Fibroblast of the aortic adventitia (primary cell): ENCODE data around the gene ARTN. TPM values are rescaled to one million over a fixed set of nuclear protein-coding genes. Genes with fewer than 3 reads are reported as not detected.

Experiments
- DNase-seq: peaks from one replicate; pipeline ENCODE4 v3.0.0-alpha.2; 2010; ENCODE audit warnings: low read depth
- H3K4me3 ChIP-seq: 2 replicates; pipeline ENCODE4 v1.5.1; 2011; ENCODE audit warnings: low read depth, mild to moderate bottlenecking, control low read depth, low read length, moderate library complexity
- total RNA-seq: library from RNA; depleted of rRNA; stranded (reverse); fragments of >200 nt; gene quantifications from 2 replicates; pipeline ENCODE4 v1.2.3, GENCODE V29; 2012; ENCODE audit warnings: low replicate concordance
- TF ChIP-seq, protein P1 (sequence below): IDR thresholded peaks from 2 replicates; pipeline ENCODE4 v1.5.1; 2011; ENCODE audit warnings: mild to moderate bottlenecking, low read length, control low read depth, inconsistent platforms; ENCODE audit not compliant: insufficient read depth

The ARTN gene
- total RNA-seq, 1 donor, result not detected

DNA sequence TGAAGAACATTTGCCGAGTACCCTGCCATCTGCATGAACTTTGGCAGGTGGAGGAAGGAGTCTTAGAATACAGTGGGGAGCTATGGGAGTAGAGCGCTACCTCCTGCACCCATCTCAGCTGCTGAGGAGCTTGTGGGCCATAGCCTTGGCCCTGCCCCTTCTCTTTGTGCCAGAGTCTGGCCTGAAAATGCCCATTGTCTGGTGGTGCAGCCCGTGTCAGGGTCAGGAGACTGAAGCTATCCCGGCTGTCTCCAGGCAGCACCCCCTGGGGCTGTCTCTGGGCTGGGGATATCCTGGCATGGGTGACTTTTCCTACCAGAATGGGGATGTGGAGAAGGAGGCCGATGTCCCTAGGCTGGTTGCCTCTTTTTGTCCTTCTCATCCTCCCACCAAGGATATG is 20.4 kb downstream of the ARTN start:
- TF ChIP-seq, protein P1, sequence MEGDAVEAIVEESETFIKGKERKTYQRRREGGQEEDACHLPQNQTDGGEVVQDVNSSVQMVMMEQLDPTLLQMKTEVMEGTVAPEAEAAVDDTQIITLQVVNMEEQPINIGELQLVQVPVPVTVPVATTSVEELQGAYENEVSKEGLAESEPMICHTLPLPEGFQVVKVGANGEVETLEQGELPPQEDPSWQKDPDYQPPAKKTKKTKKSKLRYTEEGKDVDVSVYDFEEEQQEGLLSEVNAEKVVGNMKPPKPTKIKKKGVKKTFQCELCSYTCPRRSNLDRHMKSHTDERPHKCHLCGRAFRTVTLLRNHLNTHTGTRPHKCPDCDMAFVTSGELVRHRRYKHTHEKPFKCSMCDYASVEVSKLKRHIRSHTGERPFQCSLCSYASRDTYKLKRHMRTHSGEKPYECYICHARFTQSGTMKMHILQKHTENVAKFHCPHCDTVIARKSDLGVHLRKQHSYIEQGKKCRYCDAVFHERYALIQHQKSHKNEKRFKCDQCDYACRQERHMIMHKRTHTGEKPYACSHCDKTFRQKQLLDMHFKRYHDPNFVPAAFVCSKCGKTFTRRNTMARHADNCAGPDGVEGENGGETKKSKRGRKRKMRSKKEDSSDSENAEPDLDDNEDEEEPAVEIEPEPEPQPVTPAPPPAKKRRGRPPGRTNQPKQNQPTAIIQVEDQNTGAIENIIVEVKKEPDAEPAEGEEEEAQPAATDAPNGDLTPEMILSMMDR, result no peak
- H3K4me3 ChIP-seq, result no peak overlapping the region
- no peak for DNase-seq

DNA sequence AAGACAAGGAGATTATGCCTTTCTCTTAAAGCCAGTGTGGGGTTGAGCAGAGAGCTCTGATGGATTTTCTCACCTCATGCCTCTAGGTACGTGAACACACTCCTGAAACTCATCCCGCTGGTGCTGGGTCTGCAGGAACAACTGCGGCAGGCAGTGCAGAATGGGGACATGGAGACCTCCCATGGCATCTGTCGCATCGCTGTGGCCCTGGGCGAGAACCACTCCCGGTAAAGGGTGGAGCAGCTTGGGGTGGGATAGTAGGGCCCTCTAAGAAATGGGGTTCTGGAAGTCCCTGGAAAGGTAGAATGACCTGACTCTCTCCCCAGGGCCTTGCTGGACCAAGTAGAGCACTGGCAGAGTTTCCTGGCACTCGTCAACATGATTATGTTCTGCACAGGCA is 22.6 kb downstream of the ARTN start:
- TF ChIP-seq, protein P1, result no peak
- DNase-seq, result no peak
- no peak overlapping the region for H3K4me3 ChIP-seq

DNA sequence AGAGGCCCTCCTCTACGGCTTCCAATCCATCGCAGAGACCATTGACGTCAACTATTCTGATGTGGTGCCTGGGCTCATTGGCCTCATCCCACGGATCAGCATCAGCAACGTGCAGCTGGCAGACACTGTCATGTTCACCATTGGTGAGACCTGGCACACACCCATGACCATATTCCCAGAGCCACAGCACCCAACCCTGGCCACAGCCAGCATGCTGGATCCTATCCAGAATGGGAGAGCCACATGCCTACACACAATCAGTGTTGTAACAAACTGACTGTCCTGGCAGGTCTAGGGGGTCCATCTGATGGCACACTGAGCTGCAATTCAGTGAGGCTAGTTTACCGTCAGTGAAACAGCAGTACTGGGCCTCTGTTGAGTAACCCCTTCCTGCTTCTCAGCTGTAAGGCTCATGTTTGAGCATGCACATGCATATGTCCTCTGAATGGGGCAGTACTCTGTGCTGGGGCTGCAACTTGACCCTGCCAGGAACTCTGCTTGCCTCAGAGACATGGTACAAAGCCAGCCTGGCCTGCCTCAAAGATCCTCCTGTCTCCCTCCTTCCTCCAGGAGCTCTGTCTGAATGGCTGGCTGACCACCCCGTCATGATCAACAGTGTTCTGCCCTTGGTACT is 23.9 kb downstream of the ARTN start:
- TF ChIP-seq, protein P1, result no peak
- no peak overlapping the region for H3K4me3 ChIP-seq

DNA sequence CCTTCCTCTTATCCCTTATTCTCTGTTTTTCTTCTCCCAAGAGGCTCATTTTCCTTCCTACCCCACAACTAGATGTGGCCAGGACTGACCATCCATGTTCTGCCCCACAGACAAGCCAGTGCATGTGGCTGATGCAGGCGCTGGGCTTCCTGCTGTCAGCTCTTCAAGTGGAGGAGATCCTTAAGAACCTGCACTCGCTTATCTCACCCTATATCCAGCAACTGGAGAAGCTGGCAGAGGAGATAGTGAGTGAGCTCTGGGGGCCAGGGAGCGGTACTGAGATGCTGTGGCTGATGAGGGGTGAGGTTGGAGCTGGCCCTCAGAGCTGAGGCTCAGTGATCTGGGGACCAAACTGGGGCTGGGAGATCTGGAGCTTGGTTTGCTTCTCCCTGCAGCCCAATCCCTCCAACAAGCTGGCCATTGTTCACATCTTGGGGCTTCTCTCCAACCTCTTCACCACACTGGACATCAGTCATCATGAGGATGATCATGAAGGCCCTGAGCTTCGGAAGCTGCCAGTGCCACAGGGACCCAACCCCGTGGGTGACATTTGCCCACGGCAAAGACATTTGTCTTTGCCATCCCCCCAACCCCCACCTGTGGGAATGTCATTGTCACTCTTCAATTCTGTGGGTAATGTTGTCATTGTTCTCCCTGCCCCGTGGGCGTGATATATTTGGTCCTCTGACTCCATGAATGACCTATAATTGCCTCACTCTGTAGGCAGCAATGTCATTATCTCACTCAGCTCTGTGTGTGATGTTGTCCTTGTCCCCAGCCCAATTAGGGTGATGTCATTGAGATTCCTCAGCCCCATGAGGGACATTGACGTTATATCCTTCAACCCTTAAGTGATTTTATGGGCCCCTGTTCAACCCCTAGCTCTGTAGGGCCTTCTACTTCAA is 25.0 kb downstream of the ARTN start:
- DNase-seq, result no peak

More for the DNA sequence above, 23.9 kb downstream of the ARTN start:
- no peak for DNase-seq

DNA sequence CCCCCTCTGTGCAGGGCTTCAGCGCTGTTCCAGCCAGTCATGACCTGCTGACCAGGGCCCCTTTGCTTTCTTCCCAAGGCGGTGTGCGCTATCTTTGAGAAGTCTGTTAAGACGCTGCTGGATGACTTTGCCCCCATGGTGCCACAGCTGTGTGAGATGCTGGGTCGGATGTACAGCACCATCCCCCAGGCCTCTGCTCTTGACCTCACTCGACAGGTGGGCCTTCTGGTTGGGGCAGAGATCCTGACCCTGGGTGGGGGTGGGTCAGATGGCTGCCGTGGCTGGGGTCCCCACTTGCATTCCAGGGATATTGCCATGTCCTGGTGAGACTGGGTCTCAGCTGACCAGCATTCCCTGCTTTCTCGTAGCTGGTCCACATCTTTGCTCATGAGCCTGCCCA is 27.2 kb downstream of the ARTN start:
- no peak overlapping the region for H3K4me3 ChIP-seq
- TF ChIP-seq, protein P1, result no peak
- DNase-seq, result no peak

More for the DNA sequence above, 25.0 kb downstream of the ARTN start:
- no peak overlapping the region for H3K4me3 ChIP-seq
- TF ChIP-seq, protein P1, result no peak

DNA sequence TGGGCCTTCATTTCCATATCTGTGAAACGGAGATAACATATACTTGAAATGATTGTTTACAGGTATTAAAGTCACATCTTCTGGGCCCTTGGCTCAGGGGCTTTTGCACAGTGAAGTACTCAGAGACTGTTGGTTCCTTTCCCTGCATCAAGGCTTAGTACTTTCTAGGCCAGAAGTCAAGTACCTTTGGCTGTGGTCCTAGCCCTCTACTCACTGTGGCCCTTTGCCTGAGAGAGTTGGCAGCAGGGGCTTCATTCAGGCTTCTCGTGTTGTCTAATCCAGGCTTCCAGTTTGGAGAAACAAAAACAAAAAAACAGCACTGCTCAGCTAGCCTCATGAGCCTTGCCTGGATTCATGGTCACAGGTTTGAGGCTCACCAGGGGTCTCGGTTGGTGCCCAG is 28.1 kb downstream of the ARTN start:
- TF ChIP-seq, protein P1, result no peak
- no peak for DNase-seq
- H3K4me3 ChIP-seq, result no peak overlapping the region
